Tibial artery (tissue), 4 donors: Measurements from ENCODE around the gene RPL27A.

Source experiments
- DNase-seq, 2 donors: peaks; one replicate each; pipeline ENCODE4 v3.0.0-alpha.2; 2019
- H3K27ac ChIP-seq, 2 donors: fragments of 200-600 bp; sonication (generic) in 1 of 2; 1 replicate in 1 of 2; 2 replicates in 1 of 2; pipeline ENCODE4 v1.5.1; 2018 to 2019; ENCODE audit warnings: mild to moderate bottlenecking in 1 of 2
- H3K27me3 ChIP-seq, 2 donors: fragments of 200-600 bp; sonication (generic) in 1 of 2; one replicate each; pipeline versions ENCODE4 v1.5.1 to v1.6.0; 2016 to 2019
- H3K36me3 ChIP-seq, 3 donors: fragments of 200-600 bp; sonication (generic) in 2 of 3; one replicate each; pipeline ENCODE4 v1.5.1; 2016 to 2019; ENCODE audit warnings: mild to moderate bottlenecking in 2 of 3
- H3K4me1 ChIP-seq, 4 donors: fragments of 200-600 bp; sonication (generic) in 2 of 4; 1 replicate in 3 of 4; 2 replicates in 1 of 4; pipeline ENCODE4 v1.5.1; 2016 to 2019
- H3K4me3 ChIP-seq, 2 donors: fragments of 200-600 bp; sonication (generic) in 1 of 2; 1 replicate in 1 of 2; 2 replicates in 1 of 2; pipeline ENCODE4 v1.5.1; 2018 to 2019; ENCODE audit warnings: mild to moderate bottlenecking in 2 of 2
- H3K9me3 ChIP-seq, 3 donors: fragments of 200-600 bp; sonication (generic) in 1 of 3; one replicate each; pipeline ENCODE4 v1.5.1; 2016 to 2019
- CTCF ChIP-seq, 2 experiments: fragments of 200-600 bp in 1 of 2; fragments of 450-650 bp in 1 of 2; IDR thresholded peaks; one replicate each; pipeline ENCODE4 v1.5.1; 2017 to 2019; ENCODE audit warnings: antibody characterized with exemption in 2 of 2, mild to moderate bottlenecking in 1 of 2, moderate library complexity in 1 of 2
- intact Hi-C: fragments of 100-400 bp; cut with DNase I; formaldehyde crosslinking; loops from one replicate; pipeline ENCODE4 v1.15.0; 2023; ENCODE audit warnings: low total_unique reads

RPL27A gene

DNA sequence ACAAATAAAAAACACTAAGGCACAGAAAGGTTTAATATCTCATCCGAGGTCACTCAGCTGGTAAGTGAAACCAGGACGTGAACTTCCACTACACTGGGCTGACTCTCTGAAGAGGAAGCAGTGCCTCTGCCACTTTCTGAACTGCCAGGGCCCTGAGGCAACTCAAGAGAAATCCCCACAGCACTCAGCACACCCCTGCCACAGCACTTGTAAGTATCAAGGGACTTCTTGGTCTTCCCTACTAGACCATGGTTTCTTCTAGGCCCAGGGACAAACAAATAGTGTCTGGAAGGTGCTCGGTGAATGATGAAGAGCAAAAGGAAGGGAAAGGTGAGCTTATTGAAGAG lies 49.7 kb downstream of the RPL27A start:
- H3K27ac ChIP-seq = peak overlapping the region; percentile 66 to 75
- peaks cover 5 to 67% (median 59%) of the 10 kb centered on the region in 4 donors for H3K4me1 ChIP-seq
- intact Hi-C loops = no loop called here
- no peaks in the 10 kb centered on the region for H3K27me3 ChIP-seq
- peaks cover 3 to 21% (median 11%) of the 10 kb centered on the region in 3 donors for H3K36me3 ChIP-seq
- H3K4me3 ChIP-seq = no peak overlapping the region
- no peak for TF ChIP-seq CTCF (IDR thresholded peaks at IDR 0.05)
- H3K9me3 ChIP-seq = no peaks in the 10 kb centered on the region
- DNase-seq = no peak

- H3K36me3 ChIP-seq = peaks cover 3 to 21% (median 11%) of the 10 kb centered on the region in 3 donors
- TF ChIP-seq CTCF (IDR thresholded peaks at IDR 0.05) = no peak
- H3K27me3 ChIP-seq = no peaks in the 10 kb centered on the region
- peak; percentile 84 to 96 for DNase-seq
- peaks cover 5 to 63% (median 55%) of the 10 kb centered on the region in 4 donors for H3K4me1 ChIP-seq
- intact Hi-C loops = no loop called here
- no peak overlapping the region for H3K4me3 ChIP-seq
- H3K9me3 ChIP-seq = no peaks in the 10 kb centered on the region
- peak overlapping the region; percentile 66 to 75 for H3K27ac ChIP-seq
Measured at GRCh38 chr11:8732748-8733241, 50.2 kb downstream of the RPL27A start.

DNA sequence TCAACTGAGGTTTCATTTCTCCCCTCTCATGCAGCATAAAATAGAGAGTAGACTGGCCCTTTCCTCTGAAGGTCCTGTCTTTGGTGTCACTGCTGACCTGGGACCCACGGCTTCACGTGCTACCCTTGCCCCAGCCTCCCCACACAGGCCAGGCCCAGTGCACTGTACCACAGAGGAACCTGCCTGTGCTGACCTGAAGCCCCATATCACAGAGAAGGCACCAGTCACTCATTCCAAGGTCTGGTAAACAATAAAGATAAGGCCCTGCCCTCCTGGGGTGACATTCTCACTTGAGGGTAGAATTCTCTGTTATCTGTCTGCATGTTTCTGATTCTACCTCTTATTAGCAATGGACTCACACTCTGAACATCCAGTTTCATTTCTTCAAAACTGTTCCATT lies 51.3 kb downstream of the RPL27A start:
- Histone ChIP-seq H3K27me3 (no peaks in the 10 kb centered on the region), H3K4me3 (no peak overlapping the region), H3K4me1 (peaks cover 5 to 63% (median 45%) of the 10 kb centered on the region in 4 donors), H3K27ac (peak overlapping the region; percentile 66 to 75), H3K36me3 (peaks cover 3 to 21% (median 11%) of the 10 kb centered on the region in 3 donors), H3K9me3 (no peaks in the 10 kb centered on the region)
- no peak for TF ChIP-seq CTCF (IDR thresholded peaks at IDR 0.05)
- no peak for DNase-seq
- intact Hi-C loops = no loop called here

DNA sequence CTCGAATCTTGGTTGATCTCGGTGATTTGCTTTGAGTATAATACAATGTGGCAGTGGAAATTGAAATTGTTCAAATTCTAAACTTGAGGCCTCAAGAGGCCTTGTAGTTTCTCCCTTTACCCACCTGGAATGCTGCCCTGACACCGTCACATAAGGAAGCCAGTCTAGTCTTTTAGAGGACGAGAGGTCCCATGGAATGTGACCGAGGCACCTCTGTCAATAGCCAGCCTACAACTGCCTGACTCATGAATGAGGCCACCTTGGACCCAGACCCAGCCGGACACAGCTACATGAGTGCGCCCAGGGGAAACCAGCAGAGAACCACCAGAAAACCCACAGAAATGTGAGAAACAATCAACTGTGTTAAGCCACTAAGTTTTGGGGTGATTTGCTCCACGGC lies 52.5 kb downstream of the RPL27A start:
- no peak overlapping the region for H3K4me3 ChIP-seq
- TF ChIP-seq CTCF (IDR thresholded peaks at IDR 0.05) = no peak
- intact Hi-C loops = no loop called here
- no peaks in the 10 kb centered on the region for H3K9me3 ChIP-seq
- peaks cover 5 to 66% (median 51%) of the 10 kb centered on the region in 4 donors for H3K4me1 ChIP-seq
- H3K27me3 ChIP-seq = no peaks in the 10 kb centered on the region
- no peak overlapping the region for H3K27ac ChIP-seq
- H3K36me3 ChIP-seq = peaks cover 3 to 16% (median 6%) of the 10 kb centered on the region in 3 donors
- DNase-seq = no peak

GRCh38 chr11:8739309-8739793 lies 56.8 kb downstream of the RPL27A start:
- H3K9me3 ChIP-seq = no peaks in the 10 kb centered on the region
- H3K36me3 ChIP-seq = peaks cover 0 to 8% (median 0%) of the 10 kb centered on the region in 3 donors
- H3K27ac ChIP-seq = peak overlapping the region in 1 of 2 donors; percentile 43
- DNase-seq = peak; percentile 66 to 83
- intact Hi-C loops = no loop called here
- H3K4me3 ChIP-seq = no peak overlapping the region
- H3K4me1 ChIP-seq = peaks cover 0 to 47% (median 27%) of the 10 kb centered on the region in 4 donors
- TF ChIP-seq CTCF (IDR thresholded peaks at IDR 0.05) = peak in 1 of 2 experiments; percentile 8
- H3K27me3 ChIP-seq = no peaks in the 10 kb centered on the region
